T-helper 2 cell treated with Interferon-gamma antibody and Interleukin-4, amounts not matched to agents 5 μg/mL and 100 μg/mL, for 36 hours (primary cell): ENCODE data around the gene MEIOB.

Source experiments
- DNase-seq: peaks from one replicate; pipeline ENCODE4 v3.0.0; 2021; ENCODE audit warnings: low spot score
- H3K27ac Mint-ChIP-seq: one replicate; pipeline ENCODE4 v1.8.0; 2021; ENCODE audit warnings: mild to moderate bottlenecking, mixed read lengths
- H3K27me3 Mint-ChIP-seq: one replicate; pipeline ENCODE4 v1.8.0; 2021; ENCODE audit warnings: low read depth, mixed read lengths
- H3K36me3 Mint-ChIP-seq: one replicate; pipeline ENCODE4 v1.8.0; 2021; ENCODE audit warnings: low read depth, mixed read lengths
- H3K4me1 Mint-ChIP-seq: one replicate; pipeline ENCODE4 v1.8.0; 2021; ENCODE audit warnings: low read depth, mixed read lengths
- H3K4me3 Mint-ChIP-seq: one replicate; pipeline ENCODE4 v1.8.0; 2022; ENCODE audit warnings: mild to moderate bottlenecking, moderate library complexity, mixed read lengths
- H3K9me3 Mint-ChIP-seq: one replicate; pipeline ENCODE4 v1.8.0; 2021; ENCODE audit warnings: mixed read lengths

Gene MEIOB

GRCh38 chr16:1846416-1846815, 25.5 kb downstream of the MEIOB start:
- H3K4me3 Mint-ChIP-seq = no peak overlapping the region
- H3K27ac Mint-ChIP-seq = no peak overlapping the region
- H3K27me3 Mint-ChIP-seq = no peaks in the 10 kb centered on the region
- no peaks in the 10 kb centered on the region for H3K36me3 Mint-ChIP-seq
- no peaks in the 10 kb centered on the region for H3K4me1 Mint-ChIP-seq
- DNase-seq = no peak
- no peaks in the 10 kb centered on the region for H3K9me3 Mint-ChIP-seq

GRCh38 chr16:1845985-1846384, 26.0 kb downstream of the MEIOB start:
- H3K4me1 Mint-ChIP-seq = no peaks in the 10 kb centered on the region
- no peak overlapping the region for H3K27ac Mint-ChIP-seq
- no peak for DNase-seq
- H3K27me3 Mint-ChIP-seq = no peaks in the 10 kb centered on the region
- H3K4me3 Mint-ChIP-seq = no peak overlapping the region
- no peaks in the 10 kb centered on the region for H3K9me3 Mint-ChIP-seq
- no peaks in the 10 kb centered on the region for H3K36me3 Mint-ChIP-seq

- H3K4me1 Mint-ChIP-seq = peaks cover 3% of the 10 kb centered on the region
- H3K9me3 Mint-ChIP-seq = no peaks in the 10 kb centered on the region
- DNase-seq = no peak
- no peak overlapping the region for H3K4me3 Mint-ChIP-seq
- H3K36me3 Mint-ChIP-seq = no peaks in the 10 kb centered on the region
- H3K27ac Mint-ChIP-seq = no peak overlapping the region
- H3K27me3 Mint-ChIP-seq = no peaks in the 10 kb centered on the region
Measured at GRCh38 chr16:1839554-1839953, 32.4 kb downstream of the MEIOB start.

GRCh38 chr16:1834096-1834495, 37.9 kb downstream of the MEIOB start:
- Mint-ChIP-seq H3K4me1 (peaks cover 2% of the 10 kb centered on the region), H3K27ac (no peak overlapping the region), H3K36me3 (no peaks in the 10 kb centered on the region), H3K4me3 (no peak overlapping the region), H3K27me3 (no peaks in the 10 kb centered on the region), H3K9me3 (no peaks in the 10 kb centered on the region)
- no peak for DNase-seq

- Mint-ChIP-seq H3K4me3 (no peak overlapping the region), H3K9me3 (no peaks in the 10 kb centered on the region), H3K27ac (no peak overlapping the region), H3K4me1 (peaks cover 2% of the 10 kb centered on the region), H3K36me3 (no peaks in the 10 kb centered on the region), H3K27me3 (no peaks in the 10 kb centered on the region)
- DNase-seq = no peak
Measured at GRCh38 chr16:1832838-1833454, 39.0 kb downstream of the MEIOB start.

GRCh38 chr16:1831186-1832075, 40.5 kb downstream of the MEIOB start:
- Mint-ChIP-seq H3K9me3 (no peaks in the 10 kb centered on the region), H3K4me1 (peaks cover 7% of the 10 kb centered on the region), H3K27me3 (no peaks in the 10 kb centered on the region), H3K4me3 (no peak overlapping the region), H3K36me3 (no peaks in the 10 kb centered on the region), H3K27ac (no peak overlapping the region)
- no peak for DNase-seq

- H3K4me3 Mint-ChIP-seq = no peak overlapping the region
- H3K27ac Mint-ChIP-seq = no peak overlapping the region
- H3K4me1 Mint-ChIP-seq = peaks cover 14% of the 10 kb centered on the region
- no peak for DNase-seq
- H3K36me3 Mint-ChIP-seq = no peaks in the 10 kb centered on the region
- H3K9me3 Mint-ChIP-seq = no peaks in the 10 kb centered on the region
- no peaks in the 10 kb centered on the region for H3K27me3 Mint-ChIP-seq
Measured at GRCh38 chr16:1830213-1830612, 41.8 kb downstream of the MEIOB start.

- H3K4me3 Mint-ChIP-seq = peak overlapping the region; percentile 48
- H3K36me3 Mint-ChIP-seq = no peaks in the 10 kb centered on the region
- no peaks in the 10 kb centered on the region for H3K9me3 Mint-ChIP-seq
- H3K27me3 Mint-ChIP-seq = no peaks in the 10 kb centered on the region
- no peak for DNase-seq
- peaks cover 17% of the 10 kb centered on the region for H3K4me1 Mint-ChIP-seq
- no peak overlapping the region for H3K27ac Mint-ChIP-seq
Measured at GRCh38 chr16:1828645-1829410, 43.1 kb downstream of the MEIOB start.

- H3K27me3 Mint-ChIP-seq = no peaks in the 10 kb centered on the region
- peak within 1 kb of the TSS; percentile 92 for H3K27ac Mint-ChIP-seq
- peak; percentile 93 for DNase-seq
- no peaks in the 10 kb centered on the region for H3K9me3 Mint-ChIP-seq
- peaks cover 4% of the 10 kb centered on the region for H3K36me3 Mint-ChIP-seq
- H3K4me1 Mint-ChIP-seq = peaks cover 18% of the 10 kb centered on the region
- peak within 1 kb of the TSS; percentile 92 for H3K4me3 Mint-ChIP-seq
Measured at GRCh38 chr16:1826691-1827573, 45.0 kb downstream of the MEIOB start, which contains the start of the genes FAHD1 and HAGH. TSS of gene FAHD1 (plus strand) at chr16:1827206. CDS start at chr16:1827239, 33 bp downstream. TSS of gene HAGH (minus strand) at chr16:1826825. CDS start at chr16:1826787, 38 bp downstream.

- Mint-ChIP-seq H3K9me3 (no peaks in the 10 kb centered on the region), H3K36me3 (peaks cover 4% of the 10 kb centered on the region), H3K4me3 (peak overlapping the region; percentile 86), H3K4me1 (peaks cover 18% of the 10 kb centered on the region), H3K27me3 (no peaks in the 10 kb centered on the region), H3K27ac (peak overlapping the region; percentile 79)
- DNase-seq = peak; percentile 31
Measured at GRCh38 chr16:1825864-1826690, 45.9 kb downstream of the MEIOB start.

- Mint-ChIP-seq H3K27me3 (no peaks in the 10 kb centered on the region), H3K4me3 (peak overlapping the region; percentile 86), H3K4me1 (peaks cover 18% of the 10 kb centered on the region), H3K36me3 (peaks cover 4% of the 10 kb centered on the region), H3K9me3 (no peaks in the 10 kb centered on the region), H3K27ac (peak overlapping the region; percentile 79)
- no peak for DNase-seq
Measured at GRCh38 chr16:1825381-1825863, 46.5 kb downstream of the MEIOB start.

GRCh38 chr16:1823821-1824220, 48.1 kb downstream of the MEIOB start:
- no peaks in the 10 kb centered on the region for H3K27me3 Mint-ChIP-seq
- peak overlapping the region; percentile 67 for H3K4me3 Mint-ChIP-seq
- H3K27ac Mint-ChIP-seq = peak overlapping the region; percentile 36
- no peaks in the 10 kb centered on the region for H3K9me3 Mint-ChIP-seq
- DNase-seq = no peak
- peaks cover 16% of the 10 kb centered on the region for H3K4me1 Mint-ChIP-seq
- H3K36me3 Mint-ChIP-seq = peaks cover 4% of the 10 kb centered on the region
